GM10266 (cell line): ENCODE measurements around the gene OR4F16.
"Not testable (repeated sequence)": the region's sequence is repeated elsewhere in the genome, so short reads cannot be mapped to it uniquely, and the experiment has no call there.

Experiments used
- DNase-seq: peaks from one replicate; pipeline ENCODE4 v3.0.0; 2012; ENCODE audit errors: extremely low spot score

OR4F16 gene

GRCh38 chr1:686554-686953, at the start of gene OR4F16:
TSS of gene OR4F16 (minus strand) at chr1:686654. CDS start at chr1:686654, 0 bp downstream.
- not testable (repeated sequence) for DNase-seq

- DNase-seq = not testable (repeated sequence)
These were observed 47.2 kb upstream of the OR4F16 start for GRCh38 chr1:733649-734048.

DNA sequence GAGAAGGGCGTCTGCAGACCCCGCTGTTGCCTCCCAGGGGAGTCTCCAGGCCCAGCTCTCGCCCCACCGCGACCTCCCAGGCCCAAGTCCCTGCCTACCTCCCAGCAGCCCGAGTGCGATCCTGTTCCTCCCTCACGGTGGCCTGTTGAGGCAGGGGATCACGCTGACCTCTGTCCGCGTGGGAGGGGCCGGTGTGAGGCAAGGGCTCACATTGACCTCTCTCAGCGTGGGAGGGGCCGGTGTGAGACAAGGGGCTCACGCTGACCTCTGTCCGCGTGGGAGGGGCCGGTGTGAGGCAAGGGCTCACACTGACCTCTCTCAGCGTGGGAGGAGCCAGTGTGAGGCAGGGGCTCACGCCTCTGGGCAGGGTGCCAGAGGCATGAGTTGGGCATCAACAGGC, 40.6 kb upstream of the OR4F16 start:
- DNase-seq = not testable (repeated sequence)
